ENCODE results near the gene DLGAP1.

Gene DLGAP1

DNA sequence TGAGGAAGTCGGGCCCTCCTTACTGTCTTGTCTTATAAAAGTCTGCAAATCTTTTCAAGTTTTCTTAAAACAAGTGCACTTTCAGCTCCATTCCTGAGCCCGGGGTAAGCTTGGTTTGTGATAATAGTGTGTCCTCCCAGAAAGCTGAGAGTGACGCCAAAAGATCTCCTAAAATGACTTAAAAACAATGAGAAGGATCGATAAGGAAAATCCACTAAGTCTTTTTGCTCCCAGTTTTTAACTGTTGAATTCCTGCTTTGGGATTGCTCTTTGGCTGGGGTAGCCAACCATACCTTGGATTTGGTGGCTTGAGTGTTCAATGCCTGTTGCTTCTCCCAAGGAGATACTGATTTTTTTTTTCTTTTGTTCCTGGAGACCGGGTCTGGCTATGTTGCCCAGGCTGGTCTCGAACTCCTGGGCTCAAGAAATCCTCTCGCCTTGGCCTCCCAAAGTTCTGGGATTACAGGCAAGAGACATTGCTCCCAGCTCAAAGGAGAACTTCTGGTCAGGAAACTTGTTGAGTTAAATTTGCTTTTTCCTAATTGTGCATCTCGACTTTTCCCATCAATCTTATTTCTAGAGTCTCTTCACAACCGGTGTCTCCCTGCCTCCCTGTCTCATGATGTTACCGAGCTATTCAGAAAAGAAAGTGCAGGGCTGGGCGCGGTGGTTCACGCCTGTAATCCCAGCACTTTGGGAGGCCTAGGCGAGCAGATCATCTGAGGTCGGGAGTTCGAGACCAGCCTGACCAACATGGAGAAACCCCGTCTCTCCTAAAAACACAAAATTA is 1002.2 kb downstream of the DLGAP1 start:
- no peak overlapping the region for H3K9ac ChIP-seq (ENCODE audit: low read length)
- H4K20me1 ChIP-seq (ENCODE audit: low read depth, low read length), result no peaks in the 10 kb centered on the region
- no peaks in the 10 kb centered on the region for H3K9me2 ChIP-seq (replicated peaks; ENCODE audit: insufficient read depth, low read length)

DNA sequence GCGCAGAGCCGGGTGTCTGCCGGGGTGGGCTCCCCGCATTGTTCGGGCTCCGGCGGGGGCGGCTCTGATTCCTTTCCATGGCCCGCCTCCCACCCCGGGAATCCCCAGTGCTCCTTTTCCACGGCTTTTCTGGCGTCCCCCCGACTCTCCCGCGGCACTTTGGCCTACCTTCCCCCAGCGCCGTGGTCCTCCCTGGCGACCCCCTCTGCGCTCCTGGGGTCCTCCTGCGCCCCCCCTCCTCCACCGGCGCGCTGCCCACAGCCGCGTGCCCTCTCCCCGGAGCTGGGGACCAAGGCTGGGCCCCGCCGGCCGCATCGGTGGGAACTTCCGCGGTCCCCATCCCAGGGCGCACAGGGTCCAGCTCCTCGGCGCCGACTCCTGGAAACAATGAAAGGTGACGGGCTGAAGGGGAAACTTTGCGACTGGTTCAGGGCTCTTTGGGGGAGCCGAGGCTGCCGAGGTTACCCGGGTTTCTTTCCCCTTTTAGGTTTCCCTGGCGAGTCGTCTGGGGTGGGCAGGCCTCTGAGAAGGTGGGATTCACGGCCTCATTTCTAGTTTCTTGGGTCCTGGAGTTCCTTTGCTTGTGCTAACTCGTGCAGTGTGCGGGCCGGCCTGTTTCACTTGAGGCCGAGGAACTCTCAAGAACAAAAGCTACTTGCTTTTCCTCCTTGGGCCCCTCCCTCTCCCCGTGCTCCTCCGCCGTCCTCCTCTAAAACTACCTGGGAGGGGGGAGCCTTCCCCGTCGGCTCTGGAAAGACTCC is 1002.9 kb downstream of the DLGAP1 start:
- Histone ChIP-seq H3K27ac (ENCODE audit: low read depth, low read length) (no peak overlapping the region), H3F3A (ENCODE audit: insufficient read depth) (no peaks in the 10 kb centered on the region), H3K27me3 (ENCODE audit: low read length) (no peaks in the 10 kb centered on the region), H3K9me3 (ENCODE audit: insufficient read depth, low read length) (no peaks in the 10 kb centered on the region), H3K9me2 (replicated peaks; ENCODE audit: insufficient read depth, low read length) (no peaks in the 10 kb centered on the region), H3K36me3 (ENCODE audit: low read length) (no peaks in the 10 kb centered on the region), H3K4me2 (ENCODE audit: low read depth, low read length, poor library complexity, severe bottlenecking) (no peak overlapping the region), H2AFZ (ENCODE audit: low read depth, low read length, severe bottlenecking) (no peak overlapping the region), H3K4me3 (ENCODE audit: insufficient read depth, low read length, poor library complexity, severe bottlenecking) (no peak overlapping the region), H3K9ac (ENCODE audit: low read length) (no peak overlapping the region), H3K79me2 (ENCODE audit: insufficient read depth, low read length) (no peaks in the 10 kb centered on the region), H4K20me1 (ENCODE audit: low read depth, low read length) (no peaks in the 10 kb centered on the region)
- no peak for TF ChIP-seq EZH2phosphoT487 (conservative IDR thresholded peaks at IDR 0.05; ENCODE audit: low read length)
- TF ChIP-seq, protein P1, sequence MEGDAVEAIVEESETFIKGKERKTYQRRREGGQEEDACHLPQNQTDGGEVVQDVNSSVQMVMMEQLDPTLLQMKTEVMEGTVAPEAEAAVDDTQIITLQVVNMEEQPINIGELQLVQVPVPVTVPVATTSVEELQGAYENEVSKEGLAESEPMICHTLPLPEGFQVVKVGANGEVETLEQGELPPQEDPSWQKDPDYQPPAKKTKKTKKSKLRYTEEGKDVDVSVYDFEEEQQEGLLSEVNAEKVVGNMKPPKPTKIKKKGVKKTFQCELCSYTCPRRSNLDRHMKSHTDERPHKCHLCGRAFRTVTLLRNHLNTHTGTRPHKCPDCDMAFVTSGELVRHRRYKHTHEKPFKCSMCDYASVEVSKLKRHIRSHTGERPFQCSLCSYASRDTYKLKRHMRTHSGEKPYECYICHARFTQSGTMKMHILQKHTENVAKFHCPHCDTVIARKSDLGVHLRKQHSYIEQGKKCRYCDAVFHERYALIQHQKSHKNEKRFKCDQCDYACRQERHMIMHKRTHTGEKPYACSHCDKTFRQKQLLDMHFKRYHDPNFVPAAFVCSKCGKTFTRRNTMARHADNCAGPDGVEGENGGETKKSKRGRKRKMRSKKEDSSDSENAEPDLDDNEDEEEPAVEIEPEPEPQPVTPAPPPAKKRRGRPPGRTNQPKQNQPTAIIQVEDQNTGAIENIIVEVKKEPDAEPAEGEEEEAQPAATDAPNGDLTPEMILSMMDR (IDR thresholded peaks at IDR 0.05; ENCODE audit: insufficient read depth, low read length, poor library complexity, severe bottlenecking), result no peak

More for the DNA sequence above, 1002.2 kb downstream of the DLGAP1 start:
- no peak overlapping the region for H3K4me2 ChIP-seq (ENCODE audit: low read depth, low read length, poor library complexity, severe bottlenecking)
- no peak overlapping the region for H3K4me3 ChIP-seq (ENCODE audit: insufficient read depth, low read length, poor library complexity, severe bottlenecking)
- TF ChIP-seq EZH2phosphoT487 (conservative IDR thresholded peaks at IDR 0.05; ENCODE audit: low read length), result no peak
- TF ChIP-seq, protein P1 (IDR thresholded peaks at IDR 0.05; ENCODE audit: insufficient read depth, low read length, poor library complexity, severe bottlenecking), result no peak
- H3K36me3 ChIP-seq (ENCODE audit: low read length), result no peaks in the 10 kb centered on the region
- H3F3A ChIP-seq (ENCODE audit: insufficient read depth), result no peaks in the 10 kb centered on the region
- H3K27me3 ChIP-seq (ENCODE audit: low read length), result no peaks in the 10 kb centered on the region
- H3K27ac ChIP-seq (ENCODE audit: low read depth, low read length), result no peak overlapping the region
- no peak overlapping the region for H2AFZ ChIP-seq (ENCODE audit: low read depth, low read length, severe bottlenecking)
- no peaks in the 10 kb centered on the region for H3K9me3 ChIP-seq (ENCODE audit: insufficient read depth, low read length)
- H3K79me2 ChIP-seq (ENCODE audit: insufficient read depth, low read length), result no peaks in the 10 kb centered on the region

DNA sequence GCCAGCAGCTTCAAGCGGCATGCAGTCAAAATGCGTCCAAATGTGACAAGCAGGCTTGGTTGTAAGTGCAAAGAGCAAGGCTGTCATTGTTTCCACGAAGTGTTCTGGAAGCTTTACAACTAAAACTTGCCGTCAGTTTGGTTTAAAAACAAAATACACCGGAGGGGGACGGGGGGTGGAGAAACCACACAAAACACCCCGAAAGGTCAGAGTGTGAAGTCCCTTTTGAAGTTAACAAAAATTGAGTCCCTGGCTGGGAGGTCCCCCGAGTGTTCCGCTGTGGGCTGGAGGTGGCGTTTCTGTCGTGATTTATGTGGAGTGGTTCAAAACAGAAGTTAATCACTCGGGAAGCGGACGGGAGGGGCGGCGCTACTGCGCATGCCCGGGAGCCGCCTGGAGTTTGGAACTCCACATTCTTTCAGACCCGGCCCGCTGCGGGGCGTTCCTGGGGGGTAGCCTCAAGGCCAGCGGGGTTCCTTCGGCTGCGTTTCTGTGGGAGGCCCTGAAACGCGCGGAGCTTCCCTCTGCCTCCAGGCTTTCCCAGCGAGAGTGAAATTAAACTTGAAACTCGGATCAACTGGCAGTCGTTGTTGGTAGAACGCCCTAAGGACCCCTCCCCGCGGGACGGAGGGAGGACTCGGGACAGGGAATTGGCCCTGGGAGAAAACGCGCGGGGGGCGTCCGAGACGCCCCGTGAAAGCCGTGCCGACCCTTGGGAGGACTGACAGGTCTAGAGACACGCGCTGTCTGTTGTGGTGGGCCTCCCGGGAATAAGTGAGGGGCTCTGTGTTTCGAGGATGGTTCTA is 1003.7 kb downstream of the DLGAP1 start:
- Histone ChIP-seq H3K79me2 (ENCODE audit: insufficient read depth, low read length) (no peaks in the 10 kb centered on the region), H3F3A (ENCODE audit: insufficient read depth) (no peaks in the 10 kb centered on the region), H3K9me3 (ENCODE audit: insufficient read depth, low read length) (no peaks in the 10 kb centered on the region), H2AFZ (ENCODE audit: low read depth, low read length, severe bottlenecking) (no peak overlapping the region), H3K27ac (ENCODE audit: low read depth, low read length) (no peak overlapping the region), H3K4me2 (ENCODE audit: low read depth, low read length, poor library complexity, severe bottlenecking) (peak overlapping the region; percentile 46), H3K36me3 (ENCODE audit: low read length) (no peaks in the 10 kb centered on the region), H3K27me3 (ENCODE audit: low read length) (no peaks in the 10 kb centered on the region), H4K20me1 (ENCODE audit: low read depth, low read length) (no peaks in the 10 kb centered on the region), H3K4me3 (ENCODE audit: insufficient read depth, low read length, poor library complexity, severe bottlenecking) (no peak overlapping the region), H3K9me2 (replicated peaks; ENCODE audit: insufficient read depth, low read length) (no peaks in the 10 kb centered on the region), H3K9ac (ENCODE audit: low read length) (no peak overlapping the region)
- no peak for TF ChIP-seq EZH2phosphoT487 (conservative IDR thresholded peaks at IDR 0.05; ENCODE audit: low read length)
- TF ChIP-seq, protein P1 (IDR thresholded peaks at IDR 0.05; ENCODE audit: insufficient read depth, low read length, poor library complexity, severe bottlenecking), result no peak
